IMR-90 (cell line): ENCODE measurements around the gene OR56A4. TPM values are rescaled to one million over a fixed set of nuclear protein-coding genes. Genes with fewer than 3 reads are reported as not detected.
A peak's percentile ranks its signal among the peaks of the same experiment; 100 is the strongest.

Source experiments
- ATAC-seq: fragments of 200-7000 bp; cut with Tn5 transposase; 2 replicates; pipeline ENCODE4 v1.9.1; 2020; ENCODE audit warnings: low read depth, mild to moderate bottlenecking, moderate library complexity
- Bru-seq: library from RNA; stranded (reverse); fragments of 400-500 nt; gene quantifications from one replicate; lab custom pipeline; 2021; lab: Mats Ljungman, UMichigan
- BruChase-seq, 2 experiments: library from RNA; stranded (reverse); fragments of 400-500 nt; gene quantifications; one replicate each; lab custom pipeline; 2021; lab: Mats Ljungman, UMichigan
- BruUV-seq: library from RNA; stranded (reverse); fragments of 400-500 nt; replicated peaks from 2 replicates; lab custom pipeline; 2021; lab: Mats Ljungman, UMichigan
- CTCF ChIA-PET: fragments of 300-600 bp; formaldehyde crosslinking; extraction: SDS; loops from one replicate; lab custom pipeline; 2021; ENCODE audit warnings: antibody characterized with exemption; lab: Yijun Ruan, JAX
- POLR2A ChIA-PET: fragments of 300-600 bp; sonication (Branson Sonifier 250); formaldehyde crosslinking; loops from one replicate; lab custom pipeline; 2022; ENCODE audit warnings: antibody characterized with exemption; ENCODE audit not compliant: unreplicated experiment; lab: Charles Lee
- DNase-seq: peaks from one replicate; pipeline ENCODE4 v3.0.0; 2013
- H2AFZ ChIP-seq: replicated peaks from 2 replicates; pipeline ENCODE3; 2013; ENCODE audit warnings: low read length, mild to moderate bottlenecking; ENCODE audit not compliant: poor library complexity
- H2AK5ac ChIP-seq: 2 replicates; pipeline ENCODE4 v1.6.1; 2013; ENCODE audit warnings: low read depth, low read length, inconsistent platforms
- H2AK9ac ChIP-seq: replicated peaks from 2 replicates; pipeline ENCODE3; 2013; ENCODE audit warnings: mild to moderate bottlenecking, low read depth, low read length, moderate library complexity; ENCODE audit not compliant: poor library complexity
- H2BK120ac ChIP-seq: 2 replicates; pipeline ENCODE4 v1.6.1; 2013; ENCODE audit warnings: low read depth, low read length, inconsistent platforms
- H2BK15ac ChIP-seq: 3 replicates; pipeline ENCODE4 v1.6.1; 2013; ENCODE audit warnings: low read depth, low read length, inconsistent platforms
- H2BK20ac ChIP-seq: 2 replicates; pipeline ENCODE4 v1.6.1; 2013; ENCODE audit warnings: low read depth, mild to moderate bottlenecking, inconsistent platforms, low read length, moderate library complexity
- H2BK5ac ChIP-seq: 2 replicates; pipeline ENCODE4 v1.6.1; 2013; ENCODE audit warnings: mild to moderate bottlenecking, low read depth, low read length, inconsistent platforms; ENCODE audit not compliant: poor library complexity, severe bottlenecking
- H3K14ac ChIP-seq: replicated peaks from 2 replicates; pipeline ENCODE4 v1.6.1; 2013; ENCODE audit warnings: low read depth, low read length, inconsistent platforms
- H3K18ac ChIP-seq: 2 replicates; pipeline ENCODE4 v1.6.1; 2013; ENCODE audit warnings: low read depth, low read length, control low read depth
- H3K23ac ChIP-seq: 2 replicates; pipeline ENCODE4 v1.6.1; 2013; ENCODE audit warnings: low read depth, low read length, inconsistent platforms
- H3K27ac ChIP-seq: 2 replicates; pipeline ENCODE4 v1.5.1; 2013; ENCODE audit warnings: mild to moderate bottlenecking, control low read depth, low read length; ENCODE audit not compliant: insufficient read depth
- H3K27me3 ChIP-seq: 2 replicates; pipeline ENCODE4 v1.6.1; 2013; ENCODE audit warnings: low read length; ENCODE audit not compliant: control insufficient read depth, insufficient read depth
- H3K36me3 ChIP-seq: 2 replicates; pipeline ENCODE4 v1.6.1; 2013; ENCODE audit warnings: low read length, mixed read lengths; ENCODE audit not compliant: control insufficient read depth, insufficient read depth
- H3K4ac ChIP-seq: 2 replicates; pipeline ENCODE4 v1.6.1; 2013; ENCODE audit warnings: low read depth, low read length, inconsistent platforms
- H3K4me1 ChIP-seq: 2 replicates; pipeline ENCODE4 v1.6.1; 2013; ENCODE audit warnings: low read length, mixed read lengths; ENCODE audit not compliant: control insufficient read depth, insufficient read depth
- H3K4me2 ChIP-seq: 2 replicates; pipeline ENCODE4 v1.6.1; 2013; ENCODE audit warnings: low read depth, mild to moderate bottlenecking, control low read depth, low read length, moderate library complexity
- H3K4me3 ChIP-seq: 2 replicates; pipeline ENCODE4 v1.5.1; 2013; ENCODE audit warnings: low read depth, mild to moderate bottlenecking, control low read depth, low read length, moderate library complexity; ENCODE audit not compliant: insufficient read depth
- H3K56ac ChIP-seq: 2 replicates; pipeline ENCODE4 v1.6.1; 2013; ENCODE audit warnings: low read length, inconsistent platforms; ENCODE audit not compliant: insufficient read depth; ENCODE audit errors: extremely low read depth
- H3K79me1 ChIP-seq, 2 experiments: 2 replicates each; pipeline ENCODE4 v1.6.1; 2013; ENCODE audit warnings: low read length in 2 of 2, inconsistent platforms in 1 of 2, low read depth in 1 of 2
- H3K9ac ChIP-seq: 2 replicates; pipeline ENCODE4 v1.6.1; 2013; ENCODE audit warnings: low read depth, low read length, control low read depth
- H3K9me1 ChIP-seq: 2 replicates; pipeline ENCODE4 v1.6.1; 2013; ENCODE audit warnings: low read length, inconsistent platforms; ENCODE audit not compliant: insufficient read depth
- H3K9me3 ChIP-seq: 2 replicates; pipeline ENCODE4 v1.6.1; 2013; ENCODE audit warnings: low read length; ENCODE audit not compliant: control insufficient read depth, insufficient read depth
- H4K20me1 ChIP-seq: 2 replicates; pipeline ENCODE4 v1.6.1; 2013; ENCODE audit warnings: low read length, inconsistent platforms; ENCODE audit not compliant: insufficient read depth
- H4K5ac ChIP-seq: 2 replicates; pipeline ENCODE4 v1.6.1; 2013; ENCODE audit warnings: mild to moderate bottlenecking, low read depth, low read length, control low read depth
- H4K8ac ChIP-seq, 2 experiments: 2 replicates each; pipeline ENCODE4 v1.6.1; 2013; ENCODE audit warnings: low read depth in 2 of 2, low read length in 2 of 2, control low read depth in 1 of 2, inconsistent platforms in 1 of 2
- H4K91ac ChIP-seq: 2 replicates; pipeline ENCODE4 v1.6.1; 2013; ENCODE audit warnings: low read depth, low read length, inconsistent platforms; ENCODE audit not compliant: insufficient read depth
- NFE2L2 ChIP-seq: fragments of 150-350 bp; IDR thresholded peaks from 2 replicates; pipeline ENCODE4 v1.6.1; 2016; ENCODE audit warnings: low read depth, mild to moderate bottlenecking, low read length
- dilution Hi-C: fragments of 300-500 bp; cut with HindIII; formaldehyde crosslinking; loops from one replicate; pipeline ENCODE4 v1.14.3; 2018; ENCODE audit warnings: low sequenced_read_pairs; ENCODE audit not compliant: unreplicated experiment
- in situ Hi-C: fragments of 300-500 bp; cut with MboI; formaldehyde crosslinking; loops from 3 replicates; pipeline ENCODE4 v1.14.3; 2019; ENCODE audit warnings: low sequenced_read_pairs, inconsistent platforms, mixed read lengths
- intact Hi-C: fragments of 100-400 bp; cut with micrococcal nuclease; formaldehyde crosslinking; loops from 2 replicates; pipeline ENCODE4 v1.10.0; 2022
- long read RNA-seq: library from polyadenylated mRNA; unstranded; transcript quantifications from one replicate; pipeline ENCODE4 v2.0.0, GENCODE V29; 2021; ENCODE audit not compliant: unreplicated experiment
- polyA plus RNA-seq, 3 experiments: library from polyadenylated mRNA; depleted of rRNA; stranded (reverse); fragments of >200 nt; gene quantifications; 2 replicates each; pipeline ENCODE4 v1.2.3, GENCODE V29; 2012; ENCODE audit warnings: low replicate concordance in 1 of 3
- total RNA-seq: library from RNA; depleted of rRNA; stranded (reverse); fragments of >200 nt; gene quantifications from 2 replicates; pipeline ENCODE4 v1.2.3, GENCODE V29; 2012; rRNA removed

The OR56A4 gene, protein sequence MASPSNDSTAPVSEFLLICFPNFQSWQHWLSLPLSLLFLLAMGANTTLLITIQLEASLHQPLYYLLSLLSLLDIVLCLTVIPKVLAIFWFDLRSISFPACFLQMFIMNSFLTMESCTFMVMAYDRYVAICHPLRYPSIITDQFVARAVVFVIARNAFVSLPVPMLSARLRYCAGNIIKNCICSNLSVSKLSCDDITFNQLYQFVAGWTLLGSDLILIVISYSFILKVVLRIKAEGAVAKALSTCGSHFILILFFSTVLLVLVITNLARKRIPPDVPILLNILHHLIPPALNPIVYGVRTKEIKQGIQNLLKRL
- total RNA-seq (not detected in 2 replicates), polyA plus RNA-seq (2012; rRNA removed) (not detected in 2 replicates), Bru-seq, nascent RNA (not detected), BruChase-seq, experiment 1, labeled RNA remaining after a 6-hour chase (not detected), BruChase-seq, experiment 2, labeled RNA remaining after a 2-hour chase (percentile 13 among the genes with signal in this experiment)
- polyA plus RNA-seq (2012; cell fraction: cytosol; rRNA removed), result not detected in 2 replicates
- polyA plus RNA-seq (2012; cell fraction: nucleus; rRNA removed; ENCODE audit: low replicate concordance), result not detected in 2 replicates
- long read RNA-seq, result 0 reads

- Histone ChIP-seq H4K8ac (no peak within 1 kb of the TSS), H2BK20ac (no peak within 1 kb of the TSS), H3K9me1 (no peaks in the 10 kb centered on the region), H2AK9ac (no peak within 1 kb of the TSS), H2BK15ac (no peak within 1 kb of the TSS), H3K23ac (no peak within 1 kb of the TSS), H3K9me3 (no peaks in the 10 kb centered on the region), H3K18ac (no peak within 1 kb of the TSS), H3K56ac (no peak within 1 kb of the TSS), H3K4me2 (no peak within 1 kb of the TSS), H3K36me3 (no peaks in the 10 kb centered on the region), H2AFZ (no peak within 1 kb of the TSS), H3K79me1 (no peaks in the 10 kb centered on the region), H2AK5ac (no peak within 1 kb of the TSS), H3K27ac (no peak within 1 kb of the TSS), H4K20me1 (no peaks in the 10 kb centered on the region), H2BK5ac (no peak within 1 kb of the TSS), H3K27me3 (no peaks in the 10 kb centered on the region), H3K4ac (no peak within 1 kb of the TSS), H3K4me3 (no peak within 1 kb of the TSS), H3K9ac (no peak within 1 kb of the TSS), H4K5ac (no peak within 1 kb of the TSS), H2BK120ac (no peak within 1 kb of the TSS), H3K4me1 (no peaks in the 10 kb centered on the region), H3K14ac (no peak within 1 kb of the TSS), H4K91ac (no peak within 1 kb of the TSS)
- DNase-seq (no peak), ATAC-seq (no peak)
- no peak for TF ChIP-seq NFE2L2
- no TSS peak for BruUV-seq
- in situ Hi-C loops, result no loop called here
- ChIA-PET POLR2A (no interaction called here), CTCF (no interaction called here)
- dilution Hi-C loops, result no loop called here
- intact Hi-C loops, result no loop called here
Measured at GRCh38 chr11:6006846-6007245, at the start of gene OR56A4. OR56A4 (minus strand) TSS chr11:6006946; CDS start chr11:6002992, 3,954 bp downstream.
